8988T (cell line): Measurements from ENCODE around the gene ITCH.
"Not testable (repeated sequence)": the region's sequence is repeated elsewhere in the genome, so short reads cannot be mapped to it uniquely, and the experiment has no call there.

ENCODE experiments used
- DNase-seq: peaks from one replicate; pipeline ENCODE4 v3.0.0; 2011

Gene ITCH

GRCh38 chr20:34421766-34422466 is 58.8 kb downstream of the ITCH start:
- DNase-seq = no peak

- not testable (repeated sequence) for DNase-seq
Measured at GRCh38 chr20:34425032-34425690, 62.1 kb downstream of the ITCH start.

GRCh38 chr20:34426026-34426425 is 63.0 kb downstream of the ITCH start:
- DNase-seq = no peak

GRCh38 chr20:34427331-34427730 is 64.3 kb downstream of the ITCH start:
- no peak for DNase-seq

GRCh38 chr20:34427784-34428183 is 64.7 kb downstream of the ITCH start:
- no peak for DNase-seq

GRCh38 chr20:34431168-34431567 is 68.1 kb downstream of the ITCH start:
- DNase-seq = no peak

- not testable (repeated sequence) for DNase-seq
Measured at GRCh38 chr20:34432663-34433062, 69.6 kb downstream of the ITCH start.

GRCh38 chr20:34433391-34433790 is 70.3 kb downstream of the ITCH start:
- DNase-seq = no peak

GRCh38 chr20:34435589-34435988 is 72.5 kb downstream of the ITCH start:
- DNase-seq = no peak

- DNase-seq = no peak
Measured at GRCh38 chr20:34437330-34437986, 74.4 kb downstream of the ITCH start.

- no peak for DNase-seq
Measured at GRCh38 chr20:34439168-34439567, 76.1 kb downstream of the ITCH start.

GRCh38 chr20:34441423-34441822 is 78.3 kb downstream of the ITCH start:
- DNase-seq = not testable (repeated sequence)

GRCh38 chr20:34443546-34443945 is 80.5 kb downstream of the ITCH start:
- DNase-seq = no peak

- no peak for DNase-seq
Measured at GRCh38 chr20:34445177-34446065, 82.3 kb downstream of the ITCH start.

GRCh38 chr20:34448517-34448916 is 85.4 kb downstream of the ITCH start:
- DNase-seq = no peak

- DNase-seq = no peak
Measured at GRCh38 chr20:34449674-34450592, 86.9 kb downstream of the ITCH start.

GRCh38 chr20:34452281-34452982 is 89.4 kb downstream of the ITCH start:
- DNase-seq = no peak

GRCh38 chr20:34458631-34459030 is 95.6 kb downstream of the ITCH start:
- no peak for DNase-seq

GRCh38 chr20:34459209-34459897 is 96.3 kb downstream of the ITCH start:
- DNase-seq = no peak

- DNase-seq = no peak
Measured at GRCh38 chr20:34461779-34462087, 98.7 kb downstream of the ITCH start.

GRCh38 chr20:34468951-34469350 is 105.9 kb downstream of the ITCH start:
- no peak for DNase-seq
